C4-2B (cell line): ENCODE results near the gene HES5.

Source experiments
- CTCF ChIP-seq: fragments of 450-650 bp; conservative IDR thresholded peaks from 2 replicates; pipeline ENCODE4 v1.5.1; 2017; ENCODE audit warnings: mild to moderate bottlenecking
- ZFX ChIP-seq: fragments of 450-650 bp; IDR thresholded peaks from 2 replicates; pipeline ENCODE4 v1.6.1; 2017

- TF ChIP-seq CTCF = no peak
- TF ChIP-seq ZFX = no peak
Observed at GRCh38 chr1:2495546-2495945, 34.5 kb downstream of the HES5 start.
